Tibial nerve (tissue), 4 donors: ENCODE data around the gene NOL4L. TPM values are rescaled to one million over a fixed set of nuclear protein-coding genes. Genes with fewer than 3 reads are reported as not detected.

ENCODE experiments used
- DNase-seq, 2 donors: peaks; one replicate each; pipeline ENCODE4 v3.0.0-alpha.2; 2019; ENCODE audit warnings: low spot score in 2 of 2
- H3K27ac ChIP-seq, 4 donors: fragments of 200-600 bp; sonication (generic) in 3 of 4; one replicate each; pipeline ENCODE4 v1.5.1; 2017 to 2019; ENCODE audit warnings: mild to moderate bottlenecking in 1 of 4
- H3K27me3 ChIP-seq, 2 donors: fragments of 200-600 bp; sonication (generic) in 1 of 2; one replicate each; pipeline versions ENCODE4 v1.5.1 to v1.6.0; 2017 to 2019
- H3K36me3 ChIP-seq, 3 donors: fragments of 200-600 bp; sonication (generic); one replicate each; pipeline ENCODE4 v1.5.1; 2018 to 2019
- H3K4me1 ChIP-seq, 4 donors: fragments of 200-600 bp; sonication (generic) in 3 of 4; one replicate each; pipeline ENCODE4 v1.5.1; 2017 to 2019
- H3K4me3 ChIP-seq, 4 donors: fragments of 200-600 bp; sonication (generic) in 3 of 4; one replicate each; pipeline ENCODE4 v1.5.1; 2017 to 2019; ENCODE audit warnings: mild to moderate bottlenecking in 1 of 4, moderate library complexity in 1 of 4
- H3K9me3 ChIP-seq, 4 donors: fragments of 200-600 bp; sonication (generic) in 3 of 4; one replicate each; pipeline ENCODE4 v1.5.1; 2017 to 2019
- EP300 ChIP-seq, 2 donors: sonication (generic); formaldehyde crosslinking; IDR thresholded peaks; one replicate each; pipeline ENCODE4 v1.6.1; 2017; ENCODE audit warnings: antibody characterized with exemption in 2 of 2, mild to moderate bottlenecking in 1 of 2
- POLR2A ChIP-seq, 2 donors: fragments of 450-650 bp; IDR thresholded peaks; one replicate each; pipeline ENCODE4 v1.6.1; 2017; ENCODE audit warnings: antibody characterized with exemption in 2 of 2, mild to moderate bottlenecking in 2 of 2, moderate library complexity in 2 of 2
- WGBS, 2 donors: methylation state at CpG; one replicate each; pipeline ENCODE4 v1.1.5; 2018; 5-methylcytosine and 5-hydroxymethylcytosine counted together
- total RNA-seq, 4 donors: library from RNA; depleted of rRNA; stranded (reverse); fragments of >200 nt; gene quantifications; one replicate each; pipeline ENCODE4 v1.1.0, GENCODE V29; 2016
- TF ChIP-seq, protein P1 (sequence below), 5 experiments: fragments of 200-600 bp in 3 of 5; fragments of 450-650 bp in 2 of 5; sonication (generic) in 3 of 5; IDR thresholded peaks; one replicate each; pipeline ENCODE4 v1.5.1; 2016 to 2019; ENCODE audit warnings: antibody characterized with exemption in 5 of 5, mild to moderate bottlenecking in 3 of 5, moderate library complexity in 2 of 5

The NOL4L gene
- total RNA-seq, 4 donors from 2014 or later, result 11.5 to 22.3 (median 19.9) TPM

DNA sequence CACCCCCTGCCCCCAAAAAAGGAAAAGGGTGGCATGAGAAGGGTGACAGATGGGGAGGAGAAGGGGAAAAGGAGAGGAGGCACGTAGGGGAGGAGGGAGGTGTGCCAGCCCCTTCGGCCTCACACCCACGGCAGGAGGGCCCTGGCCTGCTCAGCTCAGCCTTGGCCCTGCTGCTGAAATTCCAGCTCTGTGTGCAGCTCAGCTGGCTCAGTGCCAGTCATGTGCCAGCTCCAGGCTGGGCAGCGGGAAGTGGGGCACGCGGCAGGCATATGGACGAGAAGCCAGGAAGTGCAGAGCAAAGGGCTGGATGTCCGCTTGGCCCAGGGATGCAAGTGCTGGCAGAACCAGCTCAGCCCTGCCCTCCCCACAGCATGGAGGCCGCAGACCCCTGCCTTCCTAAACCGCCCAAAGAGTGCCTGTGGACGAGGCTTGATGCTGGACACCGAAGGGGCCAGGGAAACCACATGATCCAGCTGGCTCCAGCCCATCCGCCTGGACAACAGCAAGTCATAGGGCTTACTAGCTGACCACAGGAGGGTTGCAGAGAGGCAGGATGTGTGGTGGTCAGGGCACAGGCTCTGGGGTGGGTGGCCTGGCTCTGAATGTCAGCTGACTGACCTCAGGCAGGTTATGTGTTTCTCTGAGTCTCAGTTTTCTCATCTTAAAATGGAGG lies 60.2 kb downstream of the NOL4L start:
- H3K36me3 ChIP-seq, result no peaks in the 10 kb centered on the region
- DNase-seq, result peak; percentile 40 to 53
- no peaks in the 10 kb centered on the region for H3K27me3 ChIP-seq
- peak in 1 of 2 donors; percentile 63 for TF ChIP-seq EP300 (IDR thresholded peaks at IDR 0.05)
- no peak for TF ChIP-seq POLR2A (IDR thresholded peaks at IDR 0.05)
- no peaks in the 10 kb centered on the region for H3K9me3 ChIP-seq
- H3K4me1 ChIP-seq, result peaks cover 0 to 34% (median 13%) of the 10 kb centered on the region in 4 donors
- no peak overlapping the region for H3K4me3 ChIP-seq
- H3K27ac ChIP-seq, result no peak overlapping the region
- 27 to 35% methylated on average over 11 to 13 of the region's 13 CpGs for WGBS, 2 donors

DNA sequence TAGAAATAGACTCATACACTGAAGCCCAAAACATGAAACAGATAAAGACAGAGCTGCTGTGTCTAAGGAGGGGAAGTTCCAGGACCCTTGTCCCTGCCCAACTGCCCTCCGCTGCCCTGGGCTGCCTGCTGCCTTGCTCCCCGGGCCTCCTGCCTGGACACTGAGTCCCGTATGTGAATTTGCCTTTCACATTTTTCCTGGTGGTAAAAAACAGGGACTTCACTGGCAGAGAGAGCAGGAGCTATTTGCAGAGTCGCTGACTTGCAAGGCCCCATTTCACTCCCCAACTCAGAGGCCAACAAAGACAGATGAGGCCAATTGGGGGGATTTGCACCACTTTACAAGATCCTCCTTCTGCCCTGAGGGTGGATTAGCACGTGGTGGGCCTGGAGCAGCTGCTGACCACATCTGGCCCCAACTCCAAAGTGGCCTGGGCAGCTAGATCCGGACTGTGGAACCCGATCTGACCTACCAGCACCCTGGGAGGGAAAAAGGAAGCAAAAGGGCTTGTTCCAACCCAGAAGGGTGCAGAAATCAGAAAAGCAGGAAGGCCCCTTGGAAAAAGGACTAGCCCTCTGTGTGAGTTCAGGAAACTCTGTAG lies 61.4 kb downstream of the NOL4L start:
- 60 to 81% methylated on average over 7 of the region's 7 CpGs for WGBS, 2 donors
- TF ChIP-seq POLR2A (IDR thresholded peaks at IDR 0.05) (no peak), EP300 (IDR thresholded peaks at IDR 0.05) (no peak)
- TF ChIP-seq, protein P1, sequence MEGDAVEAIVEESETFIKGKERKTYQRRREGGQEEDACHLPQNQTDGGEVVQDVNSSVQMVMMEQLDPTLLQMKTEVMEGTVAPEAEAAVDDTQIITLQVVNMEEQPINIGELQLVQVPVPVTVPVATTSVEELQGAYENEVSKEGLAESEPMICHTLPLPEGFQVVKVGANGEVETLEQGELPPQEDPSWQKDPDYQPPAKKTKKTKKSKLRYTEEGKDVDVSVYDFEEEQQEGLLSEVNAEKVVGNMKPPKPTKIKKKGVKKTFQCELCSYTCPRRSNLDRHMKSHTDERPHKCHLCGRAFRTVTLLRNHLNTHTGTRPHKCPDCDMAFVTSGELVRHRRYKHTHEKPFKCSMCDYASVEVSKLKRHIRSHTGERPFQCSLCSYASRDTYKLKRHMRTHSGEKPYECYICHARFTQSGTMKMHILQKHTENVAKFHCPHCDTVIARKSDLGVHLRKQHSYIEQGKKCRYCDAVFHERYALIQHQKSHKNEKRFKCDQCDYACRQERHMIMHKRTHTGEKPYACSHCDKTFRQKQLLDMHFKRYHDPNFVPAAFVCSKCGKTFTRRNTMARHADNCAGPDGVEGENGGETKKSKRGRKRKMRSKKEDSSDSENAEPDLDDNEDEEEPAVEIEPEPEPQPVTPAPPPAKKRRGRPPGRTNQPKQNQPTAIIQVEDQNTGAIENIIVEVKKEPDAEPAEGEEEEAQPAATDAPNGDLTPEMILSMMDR (IDR thresholded peaks at IDR 0.05), result no peak
- no peak overlapping the region for H3K27ac ChIP-seq
- peaks cover 0 to 35% (median 13%) of the 10 kb centered on the region in 4 donors for H3K4me1 ChIP-seq
- DNase-seq, result no peak
- H3K36me3 ChIP-seq, result no peaks in the 10 kb centered on the region
- H3K9me3 ChIP-seq, result no peaks in the 10 kb centered on the region
- H3K4me3 ChIP-seq, result no peak overlapping the region
- H3K27me3 ChIP-seq, result no peaks in the 10 kb centered on the region

DNA sequence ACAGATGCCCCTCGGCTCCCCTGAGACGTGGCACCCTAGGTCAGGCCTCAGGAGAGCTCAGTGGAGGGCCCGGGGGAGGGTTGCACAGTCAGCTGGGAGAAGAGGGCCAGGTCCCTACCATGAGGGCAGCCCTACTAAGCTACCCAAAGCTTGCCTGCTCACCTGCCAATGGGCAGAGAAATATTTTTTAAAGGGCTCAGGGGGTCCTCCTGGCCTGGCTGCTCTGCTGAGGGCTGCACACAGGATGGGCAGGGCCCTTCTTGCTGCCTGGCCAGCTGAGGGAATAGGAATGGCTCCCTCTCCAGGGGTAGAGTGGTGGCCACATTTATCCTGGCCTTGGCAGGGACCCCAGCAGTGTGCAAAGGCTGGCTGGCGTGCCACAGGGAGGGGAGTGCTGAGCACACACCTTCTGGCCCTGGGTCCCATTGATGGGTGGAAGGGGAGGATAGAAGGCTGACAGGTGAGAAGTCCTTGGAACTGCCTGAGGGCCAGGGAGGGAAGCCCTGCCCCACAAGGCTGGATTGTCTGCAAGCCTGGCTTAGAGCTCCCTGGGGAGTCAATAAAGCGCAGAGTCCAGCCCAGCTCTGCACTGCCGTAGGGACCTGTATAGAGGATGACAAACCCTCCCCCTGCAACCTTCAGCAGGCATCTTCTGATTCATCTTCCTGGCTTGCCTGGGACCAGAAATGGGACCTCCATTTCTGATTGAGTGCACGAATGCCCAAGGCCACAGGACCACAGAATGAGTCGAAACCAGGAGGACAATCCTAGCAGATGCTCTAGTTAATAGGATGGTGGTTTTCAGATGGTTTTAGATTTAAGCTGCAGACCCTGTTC lies 62.1 kb downstream of the NOL4L start:
- 69 to 92% methylated on average over 8 of the region's 8 CpGs for WGBS, 2 donors
- Histone ChIP-seq H3K4me1 (peaks cover 0 to 42% (median 13%) of the 10 kb centered on the region in 4 donors), H3K9me3 (no peaks in the 10 kb centered on the region), H3K4me3 (no peak overlapping the region), H3K27me3 (no peaks in the 10 kb centered on the region), H3K27ac (no peak overlapping the region), H3K36me3 (no peaks in the 10 kb centered on the region)
- TF ChIP-seq EP300 (IDR thresholded peaks at IDR 0.05), result no peak
- no peak for TF ChIP-seq POLR2A (IDR thresholded peaks at IDR 0.05)
- TF ChIP-seq, protein P1 (IDR thresholded peaks at IDR 0.05), result no peak
- no peak for DNase-seq

DNA sequence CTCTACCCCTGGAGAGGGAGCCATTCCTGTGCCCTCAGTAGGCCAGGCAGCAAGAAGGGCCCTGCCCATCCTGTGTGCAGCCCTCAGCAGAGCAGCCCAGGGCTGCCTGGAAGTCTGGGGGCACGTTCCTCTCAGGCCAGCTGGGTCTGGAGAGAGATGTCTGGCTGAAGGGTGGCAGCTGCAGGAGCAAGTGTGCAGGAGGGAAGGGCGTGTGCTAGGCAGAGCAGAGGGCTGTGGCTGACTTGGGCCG lies 62.7 kb downstream of the NOL4L start:
- no peak overlapping the region for H3K4me3 ChIP-seq
- H3K27me3 ChIP-seq, result no peaks in the 10 kb centered on the region
- H3K36me3 ChIP-seq, result no peaks in the 10 kb centered on the region
- 80 to 88% methylated on average over 3 of the region's 3 CpGs for WGBS, 2 donors
- peaks cover 0 to 42% (median 12%) of the 10 kb centered on the region in 4 donors for H3K4me1 ChIP-seq
- H3K9me3 ChIP-seq, result no peaks in the 10 kb centered on the region
- H3K27ac ChIP-seq, result no peak overlapping the region
- TF ChIP-seq POLR2A (IDR thresholded peaks at IDR 0.05) (no peak), EP300 (IDR thresholded peaks at IDR 0.05) (no peak)
- TF ChIP-seq, protein P1 (IDR thresholded peaks at IDR 0.05), result no peak
- no peak for DNase-seq

DNA sequence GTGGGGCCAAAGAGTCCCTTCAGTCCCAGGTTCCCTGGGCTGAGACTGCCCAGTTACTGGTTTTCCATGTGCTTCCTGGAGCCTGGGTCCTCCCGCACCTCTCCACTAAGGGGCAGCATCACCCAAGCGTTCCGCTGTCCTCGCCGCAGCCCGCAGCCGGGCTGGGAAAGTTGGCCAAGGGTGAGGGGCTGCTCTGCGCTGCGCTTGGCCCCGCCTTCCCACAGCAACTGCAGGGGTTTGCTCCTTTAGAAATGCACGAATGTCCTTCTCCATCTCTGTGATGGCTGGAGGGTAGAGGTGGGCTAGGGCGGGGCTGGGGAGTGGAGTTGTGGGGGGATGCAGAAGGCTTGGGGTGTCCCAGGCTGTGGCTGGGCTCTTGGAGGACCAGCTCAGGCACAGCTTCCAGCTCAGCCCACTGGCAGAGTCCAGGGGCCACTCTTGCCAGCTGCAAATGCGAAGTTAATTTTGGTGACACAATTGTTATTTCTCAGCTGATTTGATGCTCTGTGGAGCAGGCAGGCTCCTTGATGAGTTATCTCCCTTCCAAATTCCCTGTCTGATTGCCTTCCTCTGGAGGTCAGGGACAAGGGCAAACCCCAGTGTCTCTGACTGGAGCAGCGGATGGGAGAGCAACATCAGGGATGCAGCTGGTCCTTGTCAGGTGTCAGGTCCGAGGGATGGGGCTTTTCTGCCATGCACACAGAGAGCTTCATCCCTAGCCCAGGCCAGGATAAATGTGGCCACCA lies 63.2 kb downstream of the NOL4L start:
- no peak overlapping the region for H3K4me3 ChIP-seq
- no peaks in the 10 kb centered on the region for H3K36me3 ChIP-seq
- peak in 1 of 2 donors; percentile 35 for DNase-seq
- WGBS, 2 donors, result 27 to 37% methylated on average over 4 to 12 of the region's 15 CpGs
- no peaks in the 10 kb centered on the region for H3K27me3 ChIP-seq
- no peaks in the 10 kb centered on the region for H3K9me3 ChIP-seq
- TF ChIP-seq EP300 (IDR thresholded peaks at IDR 0.05) (no peak), POLR2A (IDR thresholded peaks at IDR 0.05) (no peak)
- TF ChIP-seq, protein P1 (IDR thresholded peaks at IDR 0.05), result peak; percentile 79 to 91 (median 87)
- H3K4me1 ChIP-seq, result peaks cover 0 to 42% (median 12%) of the 10 kb centered on the region in 4 donors
- H3K27ac ChIP-seq, result no peak overlapping the region
